Panc1 (cell line): Measurements from ENCODE around the gene SEC61B. TPM values are rescaled to one million over a fixed set of nuclear protein-coding genes. Genes with fewer than 3 reads are reported as not detected.

Experiments used
- ATAC-seq: fragments of 200-7000 bp; cut with Tn5 transposase; 2 replicates; pipeline ENCODE4 v1.9.1; 2020; ENCODE audit warnings: mild to moderate bottlenecking, moderate library complexity
- BruUV-seq: library from RNA; stranded (reverse); fragments of 400-500 nt; replicated peaks from 2 replicates; lab custom pipeline; 2021; lab: Mats Ljungman, UMichigan
- CTCF ChIA-PET: fragments of 300-600 bp; sonication (Branson Sonifier 250); formaldehyde crosslinking; loops from one replicate; lab custom pipeline; 2022; ENCODE audit warnings: antibody characterized with exemption; lab: Charles Lee
- POLR2A ChIA-PET: fragments of 300-600 bp; sonication (Branson Sonifier 250); formaldehyde crosslinking; loops from one replicate; lab custom pipeline; 2022; ENCODE audit warnings: antibody characterized with exemption; lab: Charles Lee
- DNase-seq: peaks from one replicate; pipeline ENCODE4 v3.0.0-alpha.2; 2010; ENCODE audit warnings: low read depth, low spot score
- H3K27ac ChIP-seq: 2 replicates; pipeline ENCODE4 v1.5.1; 2011; ENCODE audit warnings: mild to moderate bottlenecking, low read length, inconsistent platforms
- H3K27me3 ChIP-seq: fragments of 200-500 bp; sonication (Bioruptor generic); 2 replicates; pipeline ENCODE4 v1.6.0; 2014; ENCODE audit warnings: low read length, inconsistent platforms; ENCODE audit not compliant: control insufficient read depth, insufficient read depth
- H3K36me3 ChIP-seq: fragments of 200-500 bp; sonication (Bioruptor generic); 2 replicates; pipeline ENCODE4 v1.5.1; 2014; ENCODE audit warnings: inconsistent platforms, mild to moderate bottlenecking, low read length, moderate library complexity; ENCODE audit not compliant: control insufficient read depth, insufficient read depth
- H3K4me1 ChIP-seq: 2 replicates; pipeline ENCODE4 v1.5.1; 2011; ENCODE audit warnings: inconsistent platforms, mild to moderate bottlenecking, low read length, moderate library complexity; ENCODE audit not compliant: control insufficient read depth, insufficient read depth
- H3K4me3 ChIP-seq, 2 experiments: 2 replicates each; pipeline ENCODE4 v1.5.1; 2011 to 2012; ENCODE audit warnings: low read depth in 2 of 2, low read length in 2 of 2, mild to moderate bottlenecking in 2 of 2, inconsistent platforms in 1 of 2, moderate library complexity in 1 of 2
- H3K9me3 ChIP-seq: fragments of 200-500 bp; sonication (Bioruptor generic); 2 replicates; pipeline ENCODE4 v1.5.1; 2014; ENCODE audit warnings: low read depth, mild to moderate bottlenecking, inconsistent platforms, low read length, moderate library complexity; ENCODE audit not compliant: control insufficient read depth, insufficient read depth
- POLR2AphosphoS5 ChIP-seq: IDR thresholded peaks from 2 replicates; pipeline ENCODE4 v1.6.1; 2012; ENCODE audit warnings: mild to moderate bottlenecking, low read depth, low read length, moderate library complexity
- SIN3A ChIP-seq: IDR thresholded peaks from 2 replicates; pipeline ENCODE4 v1.6.1; 2012; ENCODE audit warnings: low read depth, mild to moderate bottlenecking, low read length, moderate library complexity, borderline replicate concordance; ENCODE audit not compliant: insufficient read depth
- TCF7L2 ChIP-seq: IDR thresholded peaks from 2 replicates; pipeline ENCODE4 v1.6.1; 2011; ENCODE audit warnings: mild to moderate bottlenecking, low read depth, low read length, inconsistent platforms
- in situ Hi-C: cut with HindIII; loops from 2 replicates; pipeline ENCODE4 v1.10.0; 2016; ENCODE audit warnings: low sequenced_read_pairs, low pct_unique_long_range_greater_than_20kb
- intact Hi-C: fragments of 100-400 bp; cut with micrococcal nuclease; formaldehyde crosslinking; loops from one replicate; pipeline ENCODE4 v1.10.0; 2022; ENCODE audit not compliant: unreplicated experiment
- total RNA-seq: library from RNA; stranded (reverse); gene quantifications from one replicate; pipeline ENCODE4 v1.2.1, GENCODE V29; 2021; ENCODE audit not compliant: unreplicated experiment
- TF ChIP-seq, protein P1 (sequence below), 2 experiments: IDR thresholded peaks; 2 replicates each; pipeline ENCODE4 v1.6.1; 2011 to 2012; ENCODE audit warnings: low read depth in 2 of 2, control low read depth in 1 of 2, low read length in 1 of 2, mild to moderate bottlenecking in 1 of 2, moderate library complexity in 1 of 2; ENCODE audit not compliant: insufficient read depth in 1 of 2
- TF ChIP-seq, protein P2 (sequence below): fragments of 450-650 bp; IDR thresholded peaks from 2 replicates; pipeline ENCODE4 v1.5.1; 2017; ENCODE audit warnings: mild to moderate bottlenecking

Gene SEC61B
- total RNA-seq, 1 experiment from 2014 or later: 90.4 TPM

- intact Hi-C loops (loop anchor here (10.0 kb wide), 1 partner anchor 745 kb away; no protein-coding TSS in a partner anchor), in situ Hi-C loops (no loop called here)
- POLR2A ChIA-PET: no interaction called here
- Histone ChIP-seq H3K4me1 (no peaks in the 10 kb centered on the region), H3K36me3 (no peaks in the 10 kb centered on the region), H3K27ac (no peak overlapping the region), H3K9me3 (no peaks in the 10 kb centered on the region), H3K4me3 (no peak overlapping the region), H3K27me3 (no peaks in the 10 kb centered on the region; the same call in none of the 2 replicates)
- ATAC-seq (no peak), DNase-seq (no peak)
- no TSS peak for BruUV-seq
- CTCF ChIA-PET: no interaction called here
- TF ChIP-seq TCF7L2 (no peak), POLR2AphosphoS5 (no peak), SIN3A (no peak)
- TF ChIP-seq, protein P1, sequence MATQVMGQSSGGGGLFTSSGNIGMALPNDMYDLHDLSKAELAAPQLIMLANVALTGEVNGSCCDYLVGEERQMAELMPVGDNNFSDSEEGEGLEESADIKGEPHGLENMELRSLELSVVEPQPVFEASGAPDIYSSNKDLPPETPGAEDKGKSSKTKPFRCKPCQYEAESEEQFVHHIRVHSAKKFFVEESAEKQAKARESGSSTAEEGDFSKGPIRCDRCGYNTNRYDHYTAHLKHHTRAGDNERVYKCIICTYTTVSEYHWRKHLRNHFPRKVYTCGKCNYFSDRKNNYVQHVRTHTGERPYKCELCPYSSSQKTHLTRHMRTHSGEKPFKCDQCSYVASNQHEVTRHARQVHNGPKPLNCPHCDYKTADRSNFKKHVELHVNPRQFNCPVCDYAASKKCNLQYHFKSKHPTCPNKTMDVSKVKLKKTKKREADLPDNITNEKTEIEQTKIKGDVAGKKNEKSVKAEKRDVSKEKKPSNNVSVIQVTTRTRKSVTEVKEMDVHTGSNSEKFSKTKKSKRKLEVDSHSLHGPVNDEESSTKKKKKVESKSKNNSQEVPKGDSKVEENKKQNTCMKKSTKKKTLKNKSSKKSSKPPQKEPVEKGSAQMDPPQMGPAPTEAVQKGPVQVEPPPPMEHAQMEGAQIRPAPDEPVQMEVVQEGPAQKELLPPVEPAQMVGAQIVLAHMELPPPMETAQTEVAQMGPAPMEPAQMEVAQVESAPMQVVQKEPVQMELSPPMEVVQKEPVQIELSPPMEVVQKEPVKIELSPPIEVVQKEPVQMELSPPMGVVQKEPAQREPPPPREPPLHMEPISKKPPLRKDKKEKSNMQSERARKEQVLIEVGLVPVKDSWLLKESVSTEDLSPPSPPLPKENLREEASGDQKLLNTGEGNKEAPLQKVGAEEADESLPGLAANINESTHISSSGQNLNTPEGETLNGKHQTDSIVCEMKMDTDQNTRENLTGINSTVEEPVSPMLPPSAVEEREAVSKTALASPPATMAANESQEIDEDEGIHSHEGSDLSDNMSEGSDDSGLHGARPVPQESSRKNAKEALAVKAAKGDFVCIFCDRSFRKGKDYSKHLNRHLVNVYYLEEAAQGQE (IDR thresholded peaks at IDR 0.05; ENCODE audit: insufficient read depth in 1 of 2, low read depth in 2 of 2, low read length in 1 of 2): no peak
- TF ChIP-seq, protein P2, sequence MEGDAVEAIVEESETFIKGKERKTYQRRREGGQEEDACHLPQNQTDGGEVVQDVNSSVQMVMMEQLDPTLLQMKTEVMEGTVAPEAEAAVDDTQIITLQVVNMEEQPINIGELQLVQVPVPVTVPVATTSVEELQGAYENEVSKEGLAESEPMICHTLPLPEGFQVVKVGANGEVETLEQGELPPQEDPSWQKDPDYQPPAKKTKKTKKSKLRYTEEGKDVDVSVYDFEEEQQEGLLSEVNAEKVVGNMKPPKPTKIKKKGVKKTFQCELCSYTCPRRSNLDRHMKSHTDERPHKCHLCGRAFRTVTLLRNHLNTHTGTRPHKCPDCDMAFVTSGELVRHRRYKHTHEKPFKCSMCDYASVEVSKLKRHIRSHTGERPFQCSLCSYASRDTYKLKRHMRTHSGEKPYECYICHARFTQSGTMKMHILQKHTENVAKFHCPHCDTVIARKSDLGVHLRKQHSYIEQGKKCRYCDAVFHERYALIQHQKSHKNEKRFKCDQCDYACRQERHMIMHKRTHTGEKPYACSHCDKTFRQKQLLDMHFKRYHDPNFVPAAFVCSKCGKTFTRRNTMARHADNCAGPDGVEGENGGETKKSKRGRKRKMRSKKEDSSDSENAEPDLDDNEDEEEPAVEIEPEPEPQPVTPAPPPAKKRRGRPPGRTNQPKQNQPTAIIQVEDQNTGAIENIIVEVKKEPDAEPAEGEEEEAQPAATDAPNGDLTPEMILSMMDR: no peak
These were observed 47.3 kb downstream of the SEC61B start for GRCh38 chr9:99269416-99269815.

DNA sequence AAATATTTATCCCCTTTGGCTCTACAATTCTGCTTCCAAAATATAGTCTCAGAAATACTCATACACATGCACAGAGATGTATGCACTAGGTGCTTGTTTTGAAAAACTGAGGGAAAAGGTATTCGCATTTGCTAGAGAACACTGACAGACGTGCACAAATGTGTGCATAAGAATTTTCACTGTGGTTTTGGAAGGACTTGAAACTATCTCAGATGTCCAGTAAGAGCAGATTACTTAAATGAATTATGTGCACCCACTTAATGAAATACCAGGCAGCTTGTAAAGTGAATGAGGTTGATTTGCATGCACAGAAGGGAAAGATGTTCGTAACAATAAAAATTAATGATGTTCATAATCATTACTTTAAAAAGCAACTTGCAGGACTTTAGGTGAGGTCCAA lies 48.4 kb downstream of the SEC61B start:
- intact Hi-C loops: no loop called here
- no peaks in the 10 kb centered on the region for H3K36me3 ChIP-seq
- no peaks in the 10 kb centered on the region; the same call in none of the 2 replicates for H3K27me3 ChIP-seq
- CTCF ChIA-PET: no interaction called here
- POLR2A ChIA-PET: no interaction called here
- H3K9me3 ChIP-seq: no peaks in the 10 kb centered on the region
- ATAC-seq (no peak), DNase-seq (no peak)
- TF ChIP-seq, protein P1 (IDR thresholded peaks at IDR 0.05; ENCODE audit: insufficient read depth in 1 of 2, low read depth in 2 of 2, low read length in 1 of 2): no peak
- TF ChIP-seq POLR2AphosphoS5: no peak
- TF ChIP-seq, protein P2: no peak
- no peak for TF ChIP-seq TCF7L2
- TF ChIP-seq SIN3A: no peak
- in situ Hi-C loops: no loop called here
- BruUV-seq: no TSS peak
- no peaks in the 10 kb centered on the region for H3K4me1 ChIP-seq
- no peak overlapping the region for H3K27ac ChIP-seq
- H3K4me3 ChIP-seq: no peak overlapping the region
